Measurements from ENCODE around the gene EML4.
A peak's percentile ranks its signal among the peaks of the same experiment; 100 is the strongest.

- TF ChIP-seq CTCF (IDR thresholded peaks at IDR 0.05; ENCODE audit: insufficient read depth, low read length) (no peak), POLR2AphosphoS5 (IDR thresholded peaks at IDR 0.05; ENCODE audit: low read depth) (peak; percentile 73), REST (IDR thresholded peaks at IDR 0.05; ENCODE audit: insufficient replicate concordance, low read depth) (no peak), GABPA (IDR thresholded peaks at IDR 0.05; ENCODE audit: low read depth) (no peak; the same call in 1 of the 2 replicates)
Measured at GRCh38 chr2:42360890-42361727, 192.0 kb downstream of the EML4 start, which contains the start of gene COX7A2L.
